GM12891 (cell line): ENCODE data around the gene TRIM41.
"Not testable (repeated sequence)": the region's sequence is repeated elsewhere in the genome, so short reads cannot be mapped to it uniquely, and the experiment has no call there.

Source experiments
- DNase-seq: peaks from one replicate; pipeline ENCODE4 v3.0.0; 2011; ENCODE audit warnings: low spot score; ENCODE audit not compliant: insufficient read length
- FAIRE-seq: peaks from 2 replicates; lab custom pipeline; 2011; peaks lifted over from hg19 to GRCh38; lab: Jason Lieb, UNC
- PAX5 ChIP-seq: IDR thresholded peaks from 2 replicates; pipeline ENCODE4 v1.6.1; 2011; ENCODE audit warnings: low read length, moderate library complexity, mild to moderate bottlenecking; ENCODE audit not compliant: insufficient read depth, severe bottlenecking
- POLR2A ChIP-seq: IDR thresholded peaks from 2 replicates; pipeline ENCODE4 v1.6.1; 2011; ENCODE audit warnings: low read depth, low read length, control low read depth
- POLR2AphosphoS5 ChIP-seq: IDR thresholded peaks from 2 replicates; pipeline ENCODE4 v1.6.1; 2011; ENCODE audit warnings: low read depth, low read length, control low read depth
- POU2F2 ChIP-seq: IDR thresholded peaks from 2 replicates; pipeline ENCODE4 v1.6.1; 2011; ENCODE audit warnings: low read depth, mild to moderate bottlenecking, control low read depth, low read length, moderate library complexity
- SPI1 ChIP-seq: IDR thresholded peaks from 2 replicates; pipeline ENCODE4 v1.6.1; 2011; ENCODE audit warnings: low read depth, low read length, control low read depth
- TAF1 ChIP-seq: IDR thresholded peaks from 2 replicates; pipeline ENCODE4 v1.6.1; 2011; ENCODE audit warnings: low read depth, low read length, control low read depth

TRIM41 gene

GRCh38 chr5:181203777-181204112, 19.3 kb upstream of the TRIM41 start:
- TF ChIP-seq POU2F2, result no peak
- no peak for TF ChIP-seq PAX5
- no peak for TF ChIP-seq POLR2A
- no peak for TF ChIP-seq SPI1
- no peak for TF ChIP-seq TAF1
- FAIRE-seq (no peak), DNase-seq (no peak)

DNA sequence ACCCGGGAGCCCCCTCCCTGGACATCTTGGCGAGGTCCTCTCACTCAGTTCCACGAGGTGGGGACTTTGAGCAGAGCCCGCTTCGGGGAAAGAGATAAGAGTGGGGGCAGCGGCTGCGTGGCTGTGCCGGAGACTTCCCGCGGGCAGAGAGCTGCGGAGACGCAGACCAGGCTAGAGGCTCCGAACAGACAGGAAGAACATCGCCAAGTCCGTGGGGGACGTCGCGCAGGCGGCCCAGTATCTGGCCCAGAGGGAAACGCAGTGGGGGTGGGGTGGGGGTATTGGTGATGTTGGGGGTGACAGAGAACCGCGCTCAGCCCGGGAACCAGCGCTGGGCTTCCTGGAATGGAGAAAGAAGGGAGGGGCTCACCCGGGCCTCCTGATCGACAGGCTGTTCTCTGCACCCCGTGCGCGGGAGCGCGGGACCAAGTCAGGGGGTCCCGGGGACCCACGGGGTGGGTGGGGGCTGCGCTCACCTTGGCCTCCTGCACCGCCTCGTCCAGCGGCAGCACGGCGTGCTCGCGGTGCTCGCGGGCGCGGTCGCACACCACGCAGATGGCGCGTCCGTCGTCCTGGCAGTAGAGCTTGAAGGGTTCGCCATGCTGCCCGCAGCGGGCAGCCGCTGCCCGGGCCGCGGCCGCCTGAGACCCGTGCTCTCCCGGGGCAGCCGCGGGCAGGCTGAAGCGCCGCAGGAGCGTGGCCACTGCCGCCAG, 18.8 kb upstream of the TRIM41 start:
- DNase-seq (no peak), FAIRE-seq (no peak)
- TF ChIP-seq POLR2A (no peak), PAX5 (no peak), POU2F2 (no peak), TAF1 (no peak), SPI1 (no peak), POLR2AphosphoS5 (no peak)

DNA sequence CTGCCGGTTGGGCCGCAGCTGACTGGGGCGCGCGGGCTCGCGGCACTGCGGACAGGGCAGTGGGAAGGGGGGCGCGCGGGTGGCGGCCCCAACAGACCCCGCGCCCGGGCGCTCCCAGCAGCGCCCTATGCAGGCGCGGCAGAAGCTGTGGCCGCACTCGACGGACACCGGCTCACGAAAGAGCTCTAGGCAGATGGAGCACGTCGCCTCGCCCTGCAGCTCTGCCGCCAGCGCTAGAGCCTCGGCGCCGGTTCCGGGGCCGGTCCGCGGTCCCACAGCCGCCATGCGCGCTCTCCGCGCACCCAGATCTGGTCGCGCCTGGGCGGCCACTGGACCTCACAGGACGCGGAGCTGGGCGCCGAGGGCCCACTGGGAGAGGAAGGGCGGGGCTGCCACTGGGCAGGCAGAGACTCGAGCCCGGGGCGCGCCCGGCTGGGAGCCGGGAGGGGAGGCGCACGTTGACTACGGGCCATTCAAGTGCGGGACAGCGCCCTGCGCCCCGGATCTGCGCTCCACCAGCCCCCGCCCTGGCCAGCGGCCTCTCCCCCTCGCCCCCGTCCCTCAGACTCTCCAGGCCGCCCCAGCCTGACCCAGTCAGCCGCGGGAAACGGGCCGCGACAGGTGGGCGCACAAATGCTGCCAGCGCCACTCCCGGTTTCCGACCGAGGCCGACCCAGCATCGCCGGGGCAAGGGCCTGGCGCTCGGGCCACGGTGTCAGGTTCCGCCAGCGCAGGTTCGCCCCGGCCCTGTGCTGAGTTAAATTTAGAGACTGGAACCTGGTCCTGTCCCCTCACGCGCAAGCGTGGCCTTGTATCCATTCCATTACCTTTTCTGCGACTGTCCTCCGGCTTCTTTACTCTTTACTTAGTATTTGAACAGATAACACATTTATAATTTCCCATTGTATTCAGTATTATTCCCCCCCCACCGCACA, 18.0 kb upstream of the TRIM41 start, which contains the start of gene TRIM7:
TRIM7 (minus strand) TSS at position 371 of the 935 bp plus-strand sequence; CDS start at position 285, 86 bp downstream.
- no peak for FAIRE-seq
- DNase-seq, result no peak
- TF ChIP-seq SPI1 (no peak), POLR2AphosphoS5 (no peak), TAF1 (no peak), POLR2A (no peak), PAX5 (no peak), POU2F2 (no peak)

- no peak for FAIRE-seq
- DNase-seq, result no peak
- TF ChIP-seq POLR2AphosphoS5 (no peak), SPI1 (no peak), PAX5 (no peak), POU2F2 (no peak), POLR2A (no peak), TAF1 (no peak)
Observed at GRCh38 chr5:181205761-181206649, 17.1 kb upstream of the TRIM41 start.

- FAIRE-seq (peak; percentile 81), DNase-seq (no peak)
- TF ChIP-seq SPI1 (no peak), POLR2AphosphoS5 (no peak), POU2F2 (no peak), PAX5 (no peak), POLR2A (no peak), TAF1 (no peak)
Observed at GRCh38 chr5:181207214-181207959, 15.7 kb upstream of the TRIM41 start.

DNA sequence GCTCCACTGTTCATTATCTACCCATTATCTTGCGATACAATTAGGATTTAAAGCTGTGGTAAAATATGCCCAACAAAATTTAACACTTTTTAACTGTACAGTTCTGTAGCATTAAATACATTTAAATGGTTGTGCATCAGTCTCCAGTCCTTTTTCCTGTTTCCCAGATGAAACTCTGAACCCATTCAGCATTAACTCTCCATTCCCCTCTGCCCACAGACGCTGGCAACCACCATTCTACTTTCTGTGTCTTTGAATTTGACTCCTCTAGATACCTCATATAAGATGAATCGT, 15.2 kb upstream of the TRIM41 start:
- no peak for DNase-seq
- no peak for TF ChIP-seq POU2F2
- TF ChIP-seq POLR2A, result no peak
- no peak for TF ChIP-seq PAX5
- TF ChIP-seq POLR2AphosphoS5, result no peak
- TF ChIP-seq SPI1, result no peak
- no peak for TF ChIP-seq TAF1
- no peak for FAIRE-seq

GRCh38 chr5:181209006-181209405, 14.1 kb upstream of the TRIM41 start:
- DNase-seq, FAIRE-seq: not testable (repeated sequence)

GRCh38 chr5:181210148-181210547, 12.9 kb upstream of the TRIM41 start:
- FAIRE-seq, DNase-seq: not testable (repeated sequence)

DNA sequence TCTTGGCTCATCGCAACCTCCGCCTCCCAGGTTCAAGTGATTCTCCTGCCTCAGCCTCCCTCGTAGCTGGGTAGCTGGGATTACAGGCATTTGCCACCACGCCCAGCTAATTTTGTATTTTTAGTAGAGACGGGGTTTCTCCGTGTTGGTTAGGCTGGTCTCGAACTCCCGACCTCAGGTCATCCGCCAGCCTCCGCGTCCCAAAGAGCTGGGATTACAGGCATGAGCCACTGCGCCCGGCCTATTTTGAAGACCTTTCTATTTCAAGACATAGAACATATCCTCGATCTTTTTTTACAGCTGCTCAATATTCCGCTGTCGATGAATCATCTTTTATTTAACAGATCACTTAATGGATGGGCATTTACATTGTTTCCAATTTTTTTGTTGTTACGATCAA, 12.4 kb upstream of the TRIM41 start:
- not testable (repeated sequence) for DNase-seq, FAIRE-seq
